Stimulated activated effector memory CD8-positive, alpha-beta T cell treated with anti-CD3 and anti-CD28 coated beads, Interleukin-12 subunit alpha, Interleukin-12 subunit beta, amount 100 ng/mL, for 72 hours (primary cell): Measurements from ENCODE around the gene CYP26A1.
"Not testable (repeated sequence)": the region's sequence is repeated elsewhere in the genome, so short reads cannot be mapped to it uniquely, and the experiment has no call there.

ENCODE experiments used
- ATAC-seq: fragments of 150-1000 bp; cut with Tn5 transposase; 2 replicates; pipeline ENCODE4 v1.10.0; 2021
- DNase-seq, 2 donors: peaks; one replicate each; pipeline ENCODE4 v3.0.0; 2021 to 2022; ENCODE audit warnings: low spot score in 2 of 2
- H3K27ac Mint-ChIP-seq: one replicate; pipeline ENCODE4 v1.8.0; 2022; ENCODE audit warnings: mild to moderate bottlenecking, mixed read lengths
- H3K36me3 Mint-ChIP-seq: one replicate; pipeline ENCODE4 v1.8.0; 2022; ENCODE audit warnings: mild to moderate bottlenecking, mixed read lengths
- H3K4me1 Mint-ChIP-seq: one replicate; pipeline ENCODE4 v1.8.0; 2022; ENCODE audit warnings: mixed read lengths
- H3K4me3 Mint-ChIP-seq: one replicate; pipeline ENCODE4 v1.8.0; 2022; ENCODE audit warnings: mild to moderate bottlenecking, mixed read lengths
- H3K9me3 Mint-ChIP-seq: one replicate; pipeline ENCODE4 v1.8.0; 2022; ENCODE audit warnings: mixed read lengths

Gene CYP26A1

GRCh38 chr10:93083743-93084539 is 10.2 kb downstream of the CYP26A1 start:
- Mint-ChIP-seq H3K36me3 (no peaks in the 10 kb centered on the region), H3K4me3 (no peak overlapping the region), H3K4me1 (peaks cover 6% of the 10 kb centered on the region), H3K27ac (no peak overlapping the region), H3K9me3 (no peaks in the 10 kb centered on the region)
- ATAC-seq (no peak), DNase-seq (peak in 1 of 2 donors; percentile 32)

- DNase-seq (no peak), ATAC-seq (no peak)
- Mint-ChIP-seq H3K4me1 (peaks cover under 1% of the 10 kb centered on the region), H3K27ac (no peak overlapping the region), H3K4me3 (no peak overlapping the region), H3K36me3 (no peaks in the 10 kb centered on the region), H3K9me3 (no peaks in the 10 kb centered on the region)
Measured at GRCh38 chr10:93085272-93085859, 11.7 kb downstream of the CYP26A1 start.

- DNase-seq: no peak
- Mint-ChIP-seq H3K4me3 (no peak overlapping the region), H3K36me3 (no peaks in the 10 kb centered on the region), H3K4me1 (no peaks in the 10 kb centered on the region), H3K27ac (no peak overlapping the region), H3K9me3 (no peaks in the 10 kb centered on the region)
- no peak for ATAC-seq
Measured at GRCh38 chr10:93086289-93086688, 12.6 kb downstream of the CYP26A1 start.

GRCh38 chr10:93087846-93088245 is 14.2 kb downstream of the CYP26A1 start:
- DNase-seq (no peak), ATAC-seq (no peak)
- no peak overlapping the region for H3K4me3 Mint-ChIP-seq
- no peaks in the 10 kb centered on the region for H3K9me3 Mint-ChIP-seq
- no peaks in the 10 kb centered on the region for H3K4me1 Mint-ChIP-seq
- H3K36me3 Mint-ChIP-seq: no peaks in the 10 kb centered on the region
- H3K27ac Mint-ChIP-seq: no peak overlapping the region

GRCh38 chr10:93088466-93088865 is 14.8 kb downstream of the CYP26A1 start:
- ATAC-seq: no peak
- H3K36me3 Mint-ChIP-seq: no peaks in the 10 kb centered on the region
- H3K27ac Mint-ChIP-seq: no peak overlapping the region

GRCh38 chr10:93090619-93091018 is 16.9 kb downstream of the CYP26A1 start:
- no peak for ATAC-seq
- no peak overlapping the region for H3K27ac Mint-ChIP-seq
- DNase-seq: no peak
- no peak overlapping the region for H3K4me3 Mint-ChIP-seq
- H3K4me1 Mint-ChIP-seq: no peaks in the 10 kb centered on the region
- H3K9me3 Mint-ChIP-seq: no peaks in the 10 kb centered on the region
- H3K36me3 Mint-ChIP-seq: no peaks in the 10 kb centered on the region

More at GRCh38 chr10:93088466-93088865, 14.8 kb downstream of the CYP26A1 start:
- DNase-seq: no peak
- H3K4me3 Mint-ChIP-seq: no peak overlapping the region
- H3K4me1 Mint-ChIP-seq: no peaks in the 10 kb centered on the region
- H3K9me3 Mint-ChIP-seq: no peaks in the 10 kb centered on the region

- Mint-ChIP-seq H3K27ac (no peak overlapping the region), H3K4me3 (no peak overlapping the region), H3K36me3 (no peaks in the 10 kb centered on the region), H3K4me1 (no peaks in the 10 kb centered on the region), H3K9me3 (no peaks in the 10 kb centered on the region)
- no peak for ATAC-seq
- DNase-seq: no peak
Measured at GRCh38 chr10:93091960-93092359, 18.3 kb downstream of the CYP26A1 start.

GRCh38 chr10:93095225-93095624 is 21.5 kb downstream of the CYP26A1 start:
- Mint-ChIP-seq H3K4me3 (no peak overlapping the region), H3K4me1 (no peaks in the 10 kb centered on the region), H3K9me3 (no peaks in the 10 kb centered on the region), H3K36me3 (no peaks in the 10 kb centered on the region), H3K27ac (no peak overlapping the region)
- ATAC-seq (no peak), DNase-seq (no peak)

- ATAC-seq (no peak), DNase-seq (no peak)
- no peak overlapping the region for H3K27ac Mint-ChIP-seq
- no peaks in the 10 kb centered on the region for H3K36me3 Mint-ChIP-seq
- no peaks in the 10 kb centered on the region for H3K9me3 Mint-ChIP-seq
- no peak overlapping the region for H3K4me3 Mint-ChIP-seq
- H3K4me1 Mint-ChIP-seq: no peaks in the 10 kb centered on the region
Measured at GRCh38 chr10:93096901-93097300, 23.2 kb downstream of the CYP26A1 start.

GRCh38 chr10:93097386-93097785 is 23.7 kb downstream of the CYP26A1 start:
- Mint-ChIP-seq H3K27ac (no peak overlapping the region), H3K4me3 (no peak overlapping the region)

GRCh38 chr10:93098816-93099215 is 25.1 kb downstream of the CYP26A1 start:
- H3K4me3 Mint-ChIP-seq: no peak overlapping the region
- DNase-seq: no peak
- H3K27ac Mint-ChIP-seq: no peak overlapping the region
- no peaks in the 10 kb centered on the region for H3K36me3 Mint-ChIP-seq
- no peaks in the 10 kb centered on the region for H3K4me1 Mint-ChIP-seq
- peaks cover 3% of the 10 kb centered on the region for H3K9me3 Mint-ChIP-seq
- ATAC-seq: no peak

More at GRCh38 chr10:93097386-93097785, 23.7 kb downstream of the CYP26A1 start:
- ATAC-seq: peak; percentile 31
- Mint-ChIP-seq H3K4me1 (no peaks in the 10 kb centered on the region), H3K36me3 (no peaks in the 10 kb centered on the region), H3K9me3 (no peaks in the 10 kb centered on the region)
- DNase-seq: no peak

GRCh38 chr10:93099670-93100069 is 26.0 kb downstream of the CYP26A1 start:
- Mint-ChIP-seq H3K9me3 (peaks cover 3% of the 10 kb centered on the region), H3K4me3 (no peak overlapping the region)

GRCh38 chr10:93101148-93101547 is 27.5 kb downstream of the CYP26A1 start:
- not testable (repeated sequence) for H3K9me3 Mint-ChIP-seq, H3K27ac Mint-ChIP-seq, DNase-seq, H3K36me3 Mint-ChIP-seq, H3K4me1 Mint-ChIP-seq, ATAC-seq, H3K4me3 Mint-ChIP-seq

More at GRCh38 chr10:93099670-93100069, 26.0 kb downstream of the CYP26A1 start:
- H3K36me3 Mint-ChIP-seq: no peaks in the 10 kb centered on the region
- H3K27ac Mint-ChIP-seq: no peak overlapping the region
- ATAC-seq: no peak
- no peak for DNase-seq
- no peaks in the 10 kb centered on the region for H3K4me1 Mint-ChIP-seq

- Mint-ChIP-seq H3K4me3 (no peak overlapping the region), H3K9me3 (peaks cover 3% of the 10 kb centered on the region), H3K27ac (no peak overlapping the region), H3K36me3 (no peaks in the 10 kb centered on the region), H3K4me1 (no peaks in the 10 kb centered on the region)
- DNase-seq: no peak
- ATAC-seq: no peak
Measured at GRCh38 chr10:93103953-93104352, 30.3 kb downstream of the CYP26A1 start.

- H3K4me3 Mint-ChIP-seq: no peak overlapping the region
- H3K36me3 Mint-ChIP-seq: no peaks in the 10 kb centered on the region
- ATAC-seq: no peak
- no peak for DNase-seq
- no peaks in the 10 kb centered on the region for H3K4me1 Mint-ChIP-seq
- H3K27ac Mint-ChIP-seq: no peak overlapping the region
- H3K9me3 Mint-ChIP-seq: peaks cover 3% of the 10 kb centered on the region
Measured at GRCh38 chr10:93106631-93107072, 33.0 kb downstream of the CYP26A1 start.
